Breast epithelium (tissue), 3 donors: ENCODE results near the gene KCND2.

Experiments used
- POLR2A ChIP-seq: fragments of 450-650 bp; IDR thresholded peaks from one replicate; pipeline ENCODE4 v1.6.1; 2016; ENCODE audit warnings: antibody characterized with exemption, mild to moderate bottlenecking, moderate library complexity
- POLR2AphosphoS5 ChIP-seq, 3 donors: sonication (generic); formaldehyde crosslinking; IDR thresholded peaks; one replicate each; pipeline ENCODE4 v1.6.1; 2017; ENCODE audit warnings: antibody characterized with exemption in 3 of 3
- TF ChIP-seq, protein P1 (sequence below), 3 donors: fragments of 450-650 bp; IDR thresholded peaks; one replicate each; pipeline ENCODE4 v1.5.1; 2016 to 2017; ENCODE audit warnings: antibody characterized with exemption in 3 of 3, mild to moderate bottlenecking in 3 of 3, moderate library complexity in 3 of 3

DNA sequence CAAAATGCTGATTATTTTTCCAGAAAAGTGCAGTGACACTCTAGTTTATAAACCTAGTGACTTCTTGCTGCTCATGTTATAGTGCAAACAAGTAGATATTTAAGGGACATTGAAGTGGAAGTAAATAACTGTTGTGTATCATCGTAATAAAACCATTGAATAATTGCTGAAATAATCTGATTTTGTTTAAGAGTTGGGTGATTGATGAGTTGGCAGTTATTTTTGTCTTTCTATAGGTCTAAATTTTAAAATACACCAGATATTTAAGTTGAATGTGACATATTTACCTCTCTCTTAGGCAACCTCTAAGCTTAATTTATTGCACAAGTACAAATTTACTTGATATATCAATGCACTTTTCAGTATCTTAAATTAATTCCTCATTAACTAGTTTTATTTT, 392.1 kb downstream of the KCND2 start:
- TF ChIP-seq, protein P1, sequence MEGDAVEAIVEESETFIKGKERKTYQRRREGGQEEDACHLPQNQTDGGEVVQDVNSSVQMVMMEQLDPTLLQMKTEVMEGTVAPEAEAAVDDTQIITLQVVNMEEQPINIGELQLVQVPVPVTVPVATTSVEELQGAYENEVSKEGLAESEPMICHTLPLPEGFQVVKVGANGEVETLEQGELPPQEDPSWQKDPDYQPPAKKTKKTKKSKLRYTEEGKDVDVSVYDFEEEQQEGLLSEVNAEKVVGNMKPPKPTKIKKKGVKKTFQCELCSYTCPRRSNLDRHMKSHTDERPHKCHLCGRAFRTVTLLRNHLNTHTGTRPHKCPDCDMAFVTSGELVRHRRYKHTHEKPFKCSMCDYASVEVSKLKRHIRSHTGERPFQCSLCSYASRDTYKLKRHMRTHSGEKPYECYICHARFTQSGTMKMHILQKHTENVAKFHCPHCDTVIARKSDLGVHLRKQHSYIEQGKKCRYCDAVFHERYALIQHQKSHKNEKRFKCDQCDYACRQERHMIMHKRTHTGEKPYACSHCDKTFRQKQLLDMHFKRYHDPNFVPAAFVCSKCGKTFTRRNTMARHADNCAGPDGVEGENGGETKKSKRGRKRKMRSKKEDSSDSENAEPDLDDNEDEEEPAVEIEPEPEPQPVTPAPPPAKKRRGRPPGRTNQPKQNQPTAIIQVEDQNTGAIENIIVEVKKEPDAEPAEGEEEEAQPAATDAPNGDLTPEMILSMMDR (IDR thresholded peaks at IDR 0.05), result no peak
- TF ChIP-seq POLR2AphosphoS5 (IDR thresholded peaks at IDR 0.05) (no peak), POLR2A (no peak)
